GM18502 (cell line): Measurements from ENCODE around the gene MLKL.
"Not testable (repeated sequence)": the region's sequence is repeated elsewhere in the genome, so short reads cannot be mapped to it uniquely, and the experiment has no call there.

Experiments used
- ATAC-seq: cut with Tn5 transposase; IDR thresholded peaks from one replicate; pipeline ENCODE4 v1.9.1; 2021; ENCODE audit warnings: mild to moderate bottlenecking; ENCODE audit not compliant: unreplicated experiment, poor library complexity

MLKL gene

GRCh38 chr16:74657870-74658642, 42.6 kb downstream of the MLKL start:
- no peak for ATAC-seq

DNA sequence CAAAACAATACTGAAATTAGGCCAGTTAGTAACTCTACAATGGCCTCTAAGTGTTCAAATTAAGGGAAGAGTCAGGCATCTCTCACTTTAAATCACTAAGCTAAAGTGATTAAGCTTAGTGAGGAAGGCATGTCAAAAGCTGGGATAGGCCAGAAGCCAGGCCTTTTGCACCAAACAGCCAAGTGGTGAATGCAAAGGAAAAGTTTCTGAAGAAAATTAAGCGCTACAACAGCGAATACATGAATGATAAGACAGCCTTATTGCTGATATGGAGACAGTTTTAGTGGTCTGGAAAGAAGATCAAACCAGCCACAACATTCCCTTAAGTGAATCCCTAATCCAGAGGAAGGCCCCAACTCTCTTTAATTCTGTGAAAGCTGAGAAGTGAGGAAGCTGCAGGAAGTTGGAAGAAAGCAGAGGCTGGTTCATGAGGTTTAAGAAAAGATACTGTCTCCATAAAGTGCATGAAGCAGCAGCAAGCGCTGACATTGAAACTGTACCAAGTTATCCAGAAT, 46.1 kb downstream of the MLKL start:
- no peak for ATAC-seq

DNA sequence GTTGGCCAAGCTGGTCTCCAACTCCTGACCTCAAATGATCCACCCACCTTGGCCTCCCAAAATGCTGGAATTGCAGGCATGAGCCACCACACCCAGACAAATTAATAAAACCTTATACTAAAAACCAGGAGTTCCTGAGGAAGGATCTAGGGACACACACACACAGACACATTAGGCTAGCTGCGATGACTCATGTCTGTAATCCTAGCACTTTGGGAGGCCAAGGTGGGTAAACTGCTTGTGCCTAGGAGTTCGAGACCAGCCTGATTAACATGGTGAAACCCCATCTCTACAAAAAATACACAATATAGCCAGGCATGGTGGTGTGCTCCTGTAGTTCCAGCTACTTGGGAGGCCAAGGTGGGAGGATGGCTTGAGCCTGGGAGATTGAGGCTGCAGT, 47.8 kb downstream of the MLKL start:
- not testable (repeated sequence) for ATAC-seq

DNA sequence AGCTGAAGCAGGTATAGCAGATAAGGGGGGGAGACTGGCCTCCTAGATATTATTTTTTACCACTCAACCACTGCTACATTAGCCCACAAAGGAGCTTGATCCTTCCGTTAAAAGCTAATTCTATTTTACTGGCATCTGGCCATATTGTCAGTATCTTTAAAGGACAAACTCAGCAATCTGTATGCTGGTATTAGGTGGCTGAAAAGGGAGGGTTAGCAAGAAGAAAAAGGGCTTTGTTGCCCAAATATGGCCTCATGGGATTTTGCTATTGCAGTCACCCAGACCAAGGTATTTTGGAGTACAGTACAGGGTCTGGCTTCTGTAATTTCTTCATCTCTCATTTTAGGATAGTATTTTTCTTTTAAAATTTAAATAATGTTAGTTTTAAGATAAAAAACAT, 48.4 kb downstream of the MLKL start:
- ATAC-seq, result no peak

DNA sequence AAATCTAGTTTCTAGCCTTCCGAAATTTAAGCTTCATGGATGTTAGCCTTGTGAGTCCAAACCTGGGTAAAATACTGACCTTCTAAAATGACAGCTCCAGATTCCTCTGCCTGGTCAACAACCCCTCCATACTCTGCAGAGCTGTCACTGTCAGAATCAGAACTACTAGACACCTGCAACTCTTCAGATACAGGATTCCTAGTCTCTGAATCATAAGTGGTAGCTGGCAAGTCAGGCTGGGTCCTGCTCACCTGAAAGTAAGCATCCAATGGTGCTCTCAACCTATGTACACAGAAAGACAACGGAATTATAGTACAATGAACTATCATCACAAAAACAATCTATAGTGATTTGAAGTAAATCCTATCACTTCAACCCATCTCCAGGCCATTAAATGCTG, 48.8 kb downstream of the MLKL start:
- no peak for ATAC-seq

DNA sequence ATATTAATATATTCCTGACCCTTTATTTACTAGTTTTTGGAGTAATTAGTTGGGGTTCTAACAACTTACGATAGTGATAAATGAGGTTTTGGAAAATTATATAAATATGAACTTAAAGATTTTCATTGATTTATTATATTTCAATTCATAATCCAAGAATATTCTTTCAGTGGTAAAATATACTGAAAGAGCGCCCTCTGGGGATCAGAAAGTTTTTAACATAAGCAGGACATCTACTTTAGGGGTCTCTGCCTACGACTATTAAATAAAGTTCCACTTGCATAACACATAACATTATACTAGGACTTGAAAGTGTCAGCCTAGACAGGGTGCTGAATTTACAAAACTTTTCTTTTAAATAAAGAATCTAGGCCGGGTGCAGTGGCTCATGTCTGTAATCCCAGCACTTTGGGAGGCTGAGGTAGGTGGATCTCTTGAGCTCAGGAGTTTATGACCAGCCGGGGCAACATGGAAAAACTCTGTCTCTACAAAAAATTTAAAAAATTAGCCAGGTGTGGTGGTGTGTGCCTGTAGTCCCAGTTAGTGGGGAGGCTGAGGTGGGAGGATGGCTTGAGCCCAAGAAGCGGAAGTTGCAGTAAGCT, 49.6 kb downstream of the MLKL start:
- no peak for ATAC-seq

DNA sequence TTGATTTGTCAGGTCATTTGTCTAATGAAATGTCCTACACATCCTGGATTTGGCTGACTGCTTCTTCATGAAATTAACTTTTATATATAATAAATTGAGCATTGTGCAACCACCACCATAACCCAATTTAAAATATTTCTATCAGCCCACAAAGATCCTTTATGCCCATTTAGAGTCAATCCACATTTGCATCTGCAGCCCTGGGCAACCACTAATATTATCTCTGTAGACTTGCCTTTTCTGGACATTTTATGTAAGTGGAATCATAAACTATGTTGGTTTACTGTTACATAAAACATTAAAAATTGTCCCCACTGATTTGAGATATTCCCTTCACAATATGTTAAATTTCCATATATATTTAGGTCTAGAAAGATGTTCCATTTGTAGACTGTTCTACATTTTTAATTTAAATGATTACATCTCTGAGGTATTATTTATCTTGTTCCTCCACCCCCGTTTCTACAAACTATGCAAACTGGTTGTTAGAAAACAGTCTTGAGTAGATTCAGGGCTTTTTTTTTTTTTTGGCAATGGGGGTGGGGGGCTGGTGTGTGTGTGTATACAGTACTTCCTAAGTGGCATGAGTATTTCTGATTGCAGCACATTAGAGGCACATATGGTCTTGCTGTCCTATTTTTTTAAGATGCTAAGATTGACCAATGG, 50.7 kb downstream of the MLKL start:
- no peak for ATAC-seq

DNA sequence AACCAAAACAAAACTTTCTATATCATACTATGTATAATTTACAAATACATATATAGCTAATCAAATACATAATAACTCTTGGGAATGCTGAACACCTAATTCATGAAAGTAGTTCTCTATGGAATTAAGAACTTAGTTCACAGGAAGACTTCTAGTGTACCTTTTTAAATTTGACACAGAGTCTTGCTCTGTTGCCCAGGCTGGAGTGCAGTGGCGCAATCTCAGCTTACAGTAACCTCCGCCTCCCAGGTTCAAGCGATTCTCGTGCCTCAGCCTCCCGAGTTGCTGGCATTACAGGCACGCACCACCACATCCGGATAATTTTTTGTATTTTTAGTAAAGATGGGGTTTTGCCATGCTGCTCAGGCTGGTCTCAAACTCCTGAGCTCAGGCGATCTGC, 58.7 kb downstream of the MLKL start:
- ATAC-seq, result no peak

GRCh38 chr16:74637742-74638453, 62.8 kb downstream of the MLKL start:
- ATAC-seq, result no peak

GRCh38 chr16:74635303-74635702, 65.4 kb downstream of the MLKL start:
- no peak for ATAC-seq

DNA sequence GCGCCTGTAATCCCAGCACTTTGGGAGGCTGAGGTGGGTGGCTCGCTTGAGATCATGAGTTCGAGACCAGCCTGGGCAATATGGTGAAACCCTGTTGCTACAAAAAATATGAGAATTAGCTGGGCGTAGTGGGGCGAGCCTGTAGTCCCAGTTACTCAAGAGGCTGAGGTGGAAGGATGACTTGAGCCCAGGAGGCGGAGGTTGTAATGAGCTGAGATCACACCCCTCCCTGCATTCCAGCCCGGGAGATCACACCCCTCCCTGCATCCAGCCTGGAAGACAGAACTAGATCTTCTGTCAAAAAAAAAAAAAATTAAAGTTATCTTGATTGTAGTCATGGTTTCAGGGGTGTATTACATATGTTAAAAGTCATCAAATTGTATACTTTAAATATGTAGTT, 67.0 kb downstream of the MLKL start:
- ATAC-seq, result no peak

DNA sequence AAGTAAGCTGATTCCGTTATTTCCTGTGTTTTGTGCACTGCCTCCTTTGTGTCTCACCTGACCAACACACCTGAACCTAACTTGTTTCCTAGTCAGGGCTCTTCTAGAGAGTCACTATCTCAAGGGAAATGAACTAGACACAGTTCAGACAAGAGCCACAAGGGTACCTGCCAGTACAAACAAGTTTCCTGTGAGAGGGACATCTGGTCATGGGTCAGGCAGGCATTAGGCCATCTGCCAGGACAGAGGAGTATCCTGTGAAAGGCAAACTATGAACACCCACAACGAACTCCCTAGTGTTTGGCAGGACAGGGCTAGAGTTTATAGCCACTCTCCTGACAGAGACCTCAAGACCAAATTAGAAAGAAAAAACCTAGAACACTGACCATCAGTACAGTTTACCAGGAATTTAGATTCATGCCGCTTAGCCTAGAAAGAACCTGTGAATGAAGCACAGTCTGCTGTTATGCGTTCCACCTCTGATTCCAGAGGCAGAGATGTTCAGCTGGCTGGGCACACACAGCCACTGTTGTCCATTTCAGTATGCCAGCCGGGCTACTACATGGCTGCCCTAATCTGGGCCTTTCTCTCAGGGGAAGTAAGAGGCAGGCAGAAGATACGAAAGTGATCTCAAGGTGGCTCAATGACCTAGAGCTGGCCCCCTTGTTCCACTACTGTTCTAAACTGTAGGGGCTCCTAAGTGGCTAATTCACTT, 73.0 kb downstream of the MLKL start:
- ATAC-seq, result no peak

GRCh38 chr16:74626741-74627416, 73.8 kb downstream of the MLKL start:
- peak; percentile 61 for ATAC-seq

DNA sequence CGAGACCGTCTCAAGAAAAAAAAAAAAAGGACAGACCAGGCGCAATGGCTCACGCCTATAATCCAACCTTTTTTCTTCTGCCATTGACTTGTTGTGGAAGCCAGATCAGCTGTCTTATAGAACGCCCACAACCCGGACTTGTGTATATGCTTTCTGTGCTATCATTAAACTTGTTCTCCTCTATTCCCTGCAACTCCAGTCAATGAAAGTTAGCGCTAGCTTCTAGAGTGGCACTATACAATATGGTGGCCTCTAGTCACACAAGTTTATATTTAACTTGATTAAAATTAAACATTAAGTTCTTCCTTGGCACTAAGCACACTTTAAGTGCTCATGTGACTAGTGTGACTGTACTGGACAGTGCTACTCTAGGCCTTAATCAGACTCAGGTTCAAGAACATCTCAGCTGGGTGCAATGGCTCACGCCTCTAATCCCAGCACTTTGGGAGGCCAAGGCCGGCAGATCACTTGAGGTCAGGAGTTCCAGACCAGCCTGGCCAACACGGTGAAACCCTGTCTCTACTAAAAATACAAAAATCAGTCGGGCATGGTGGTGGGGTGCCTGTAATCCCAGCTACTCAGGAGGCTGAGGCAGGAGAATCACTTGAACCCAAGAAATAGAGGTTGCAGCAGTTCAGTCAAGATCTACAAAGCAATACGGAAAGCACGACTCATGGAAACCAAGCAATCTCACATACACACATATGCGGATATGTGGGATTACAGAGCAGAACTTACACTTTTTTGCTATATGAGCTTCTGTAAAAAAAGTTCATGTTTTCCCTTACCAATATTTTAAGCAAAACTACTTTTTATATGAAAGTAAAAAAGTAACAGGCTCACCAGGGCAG, 74.9 kb downstream of the MLKL start:
- no peak for ATAC-seq

- no peak for ATAC-seq
These were observed 76.8 kb downstream of the MLKL start for GRCh38 chr16:74623839-74624235.

- no peak for ATAC-seq
These were observed 77.3 kb downstream of the MLKL start for GRCh38 chr16:74623214-74623838.

DNA sequence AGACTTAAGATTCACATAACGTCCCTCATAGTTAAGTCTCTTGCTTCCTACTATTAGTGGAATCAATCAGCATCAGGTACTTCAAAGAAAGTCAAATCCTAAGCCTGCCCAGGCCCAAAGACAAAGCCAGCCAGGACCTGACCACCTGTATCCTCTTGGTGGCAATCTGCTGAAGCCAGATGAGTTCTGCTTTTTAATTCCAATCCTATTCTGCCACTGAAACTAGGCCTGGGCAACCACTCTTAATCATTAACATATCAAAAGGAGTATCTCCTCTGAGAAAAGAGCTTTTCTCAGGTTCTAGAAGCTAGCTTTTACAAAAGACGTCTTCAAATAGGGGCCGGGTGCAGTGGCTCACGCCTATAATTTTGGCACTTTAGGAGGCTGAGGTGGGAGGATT, 78.7 kb downstream of the MLKL start:
- ATAC-seq, result no peak
